ENCODE data around the gene USP34. TPM values are rescaled to one million over a fixed set of nuclear protein-coding genes. Genes with fewer than 3 reads are reported as not detected.

The USP34 gene
- total and polyA plus RNA-seq, 7 donors, result 40.2 to 71.5 (median 54.0) TPM

GRCh38 chr2:61433606-61434005, 37.3 kb downstream of the USP34 start:
- H3K27ac ChIP-seq, result peak overlapping the region; percentile 54
- no peaks in the 10 kb centered on the region for H3K36me3 ChIP-seq (ENCODE audit: insufficient read depth in 1 of 2, low read depth in 1 of 2)
- 70 to 100% (median 80%) methylated on average over 1 of the region's 1 CpG for WGBS, 3 donors
- H3K4me1 ChIP-seq, result peaks cover 42% of the 10 kb centered on the region
- H3K9me3 ChIP-seq, result no peaks in the 10 kb centered on the region
- DNase-seq, result no peak
- TF ChIP-seq CTCF (IDR thresholded peaks at IDR 0.05), result no peak
- no peak overlapping the region for H3K4me3 ChIP-seq
- intact Hi-C loops (cut with DNase I), result no loop called here
- H3K27me3 ChIP-seq (ENCODE audit: insufficient read depth in 3 of 3, low read length in 2 of 3), result no peaks in the 10 kb centered on the region
- peak; percentile 14 to 26 (median 18) for ATAC-seq

DNA sequence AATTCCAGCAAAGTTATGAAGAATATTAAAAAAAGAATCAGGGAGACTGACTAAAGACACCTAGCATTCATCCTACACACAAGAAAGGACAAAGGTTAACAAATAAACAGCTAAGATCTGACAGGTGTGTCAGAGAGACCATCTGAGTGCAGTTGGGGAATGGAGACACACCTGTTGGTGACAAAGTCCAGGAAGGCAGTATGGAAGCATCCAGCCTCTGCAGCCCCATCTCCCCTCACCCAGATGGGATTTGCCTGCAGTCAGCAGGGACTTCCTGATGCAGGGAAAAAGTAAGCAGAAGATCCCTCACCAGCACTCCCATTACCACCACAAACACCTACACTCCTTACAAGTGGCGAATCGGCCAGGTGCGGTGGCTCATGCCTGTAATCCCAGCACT, 37.9 kb downstream of the USP34 start:
- WGBS, 3 donors, result 93 to 94% (median 93%) methylated on average over 3 of the region's 3 CpGs
- TF ChIP-seq CTCF (IDR thresholded peaks at IDR 0.05), result no peak

GRCh38 chr2:61431345-61431744, 39.5 kb downstream of the USP34 start:
- WGBS, 3 donors, result 93 to 98% (median 96%) methylated on average over 5 of the region's 5 CpGs
- intact Hi-C loops (cut with DNase I), result no loop called here
- Histone ChIP-seq H3K9me3 (no peaks in the 10 kb centered on the region), H3K4me3 (no peak overlapping the region), H3K4me1 (peaks cover 36% of the 10 kb centered on the region), H3K27me3 (ENCODE audit: insufficient read depth in 3 of 3, low read length in 2 of 3) (no peaks in the 10 kb centered on the region), H3K27ac (no peak overlapping the region), H3K36me3 (ENCODE audit: insufficient read depth in 1 of 2, low read depth in 1 of 2) (no peaks in the 10 kb centered on the region)
- ATAC-seq, result no peak
- no peak for DNase-seq
- no peak for TF ChIP-seq CTCF (IDR thresholded peaks at IDR 0.05)

More for the DNA sequence above, 37.9 kb downstream of the USP34 start:
- intact Hi-C loops (cut with DNase I), result no loop called here
- H3K4me3 ChIP-seq, result no peak overlapping the region
- peaks cover 36% of the 10 kb centered on the region for H3K4me1 ChIP-seq
- no peaks in the 10 kb centered on the region for H3K36me3 ChIP-seq (ENCODE audit: insufficient read depth in 1 of 2, low read depth in 1 of 2)
- ATAC-seq (no peak), DNase-seq (no peak)
- H3K27ac ChIP-seq, result peak overlapping the region; percentile 5
- no peaks in the 10 kb centered on the region for H3K27me3 ChIP-seq (ENCODE audit: insufficient read depth in 3 of 3, low read length in 2 of 3)
- H3K9me3 ChIP-seq, result no peaks in the 10 kb centered on the region

DNA sequence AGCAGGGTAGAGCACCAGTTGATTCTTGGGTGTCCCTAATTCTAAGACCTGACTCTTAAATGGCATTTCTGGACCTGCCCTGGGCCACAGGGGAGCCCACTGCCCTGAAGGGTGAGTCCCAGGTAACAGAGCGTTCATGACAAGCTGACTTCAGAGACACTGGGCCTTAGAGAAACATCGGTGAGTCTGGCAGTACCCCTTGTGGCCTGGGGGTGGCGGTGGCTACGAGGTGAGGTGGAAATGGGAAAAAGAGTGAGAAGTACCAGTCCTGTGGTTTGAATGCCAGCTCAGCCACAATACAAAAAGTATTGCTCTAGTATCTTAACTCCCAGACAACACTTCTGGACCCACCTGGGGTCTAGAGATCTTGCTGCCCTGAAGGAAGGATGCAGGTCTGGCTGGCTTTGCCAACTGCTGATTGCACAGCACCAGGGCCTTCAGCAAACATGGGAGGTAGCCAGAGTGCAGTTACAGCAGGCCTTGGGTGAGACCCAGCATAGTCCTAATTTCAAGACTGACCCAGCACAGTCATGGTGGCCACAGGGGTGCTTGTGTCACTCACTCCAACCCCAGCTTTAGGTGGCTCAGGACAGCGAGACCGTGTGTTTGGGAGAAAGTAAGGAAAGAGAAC, 44.5 kb downstream of the USP34 start:
- no peak overlapping the region for H3K27ac ChIP-seq
- intact Hi-C loops (cut with DNase I), result no loop called here
- TF ChIP-seq CTCF (IDR thresholded peaks at IDR 0.05), result peak; percentile 32
- H3K4me3 ChIP-seq, result no peak overlapping the region
- H3K27me3 ChIP-seq (ENCODE audit: insufficient read depth in 3 of 3, low read length in 2 of 3), result no peaks in the 10 kb centered on the region
- peak; percentile 30 to 61 for DNase-seq
- no peaks in the 10 kb centered on the region for H3K9me3 ChIP-seq
- ATAC-seq, result peak; percentile 43 to 61 (median 51)
- peaks cover 35% of the 10 kb centered on the region for H3K4me1 ChIP-seq
- H3K36me3 ChIP-seq (ENCODE audit: insufficient read depth in 1 of 2, low read depth in 1 of 2), result no peaks in the 10 kb centered on the region
- 76 to 82% (median 76%) methylated on average over 6 of the region's 6 CpGs for WGBS, 3 donors

Measured in psoas muscle (tissue), 8 donors.